ENCODE data around the gene NCKAP5.

Gene NCKAP5

DNA sequence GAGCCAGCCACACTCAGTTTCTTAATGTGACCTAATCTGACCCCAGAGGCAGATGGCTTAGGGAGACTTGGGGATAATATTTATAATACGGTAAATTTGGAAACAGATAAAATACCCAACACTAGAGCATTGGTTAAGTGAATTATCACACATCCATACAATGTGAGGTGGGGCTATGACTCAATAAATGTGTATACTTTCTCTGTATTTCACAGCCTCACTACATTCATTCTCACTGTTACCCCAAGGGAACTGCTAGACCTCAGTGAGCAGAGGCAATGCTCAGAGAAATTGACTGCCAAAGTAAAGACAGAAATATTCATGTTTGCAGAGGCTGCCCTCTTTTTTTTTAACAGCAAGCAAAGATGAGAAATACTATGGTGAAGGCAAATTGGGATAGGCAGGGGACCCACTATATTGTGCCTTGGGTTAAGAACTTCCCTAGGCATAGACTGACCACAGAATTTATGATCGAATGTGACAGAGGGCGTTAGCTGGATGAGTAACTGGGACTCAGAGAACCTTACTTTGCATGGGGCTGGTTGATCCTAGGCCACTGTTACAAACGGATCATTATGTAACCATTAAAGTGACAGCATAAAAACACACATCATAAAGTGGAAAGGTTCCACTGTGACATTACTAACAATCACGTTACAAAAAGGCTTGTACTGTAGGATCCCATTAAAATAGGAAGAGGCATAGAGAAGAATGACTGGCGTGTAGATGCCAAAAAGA, 652.3 kb downstream of the NCKAP5 start:
- H3K4me3 ChIP-seq (ENCODE audit: low read depth in 1 of 2, low read length in 2 of 2): no peak overlapping the region
- TF ChIP-seq EZH2 (IDR thresholded peaks at IDR 0.05; ENCODE audit: borderline replicate concordance, low read depth, low read length, severe bottlenecking): no peak
- TF ChIP-seq, protein P1, sequence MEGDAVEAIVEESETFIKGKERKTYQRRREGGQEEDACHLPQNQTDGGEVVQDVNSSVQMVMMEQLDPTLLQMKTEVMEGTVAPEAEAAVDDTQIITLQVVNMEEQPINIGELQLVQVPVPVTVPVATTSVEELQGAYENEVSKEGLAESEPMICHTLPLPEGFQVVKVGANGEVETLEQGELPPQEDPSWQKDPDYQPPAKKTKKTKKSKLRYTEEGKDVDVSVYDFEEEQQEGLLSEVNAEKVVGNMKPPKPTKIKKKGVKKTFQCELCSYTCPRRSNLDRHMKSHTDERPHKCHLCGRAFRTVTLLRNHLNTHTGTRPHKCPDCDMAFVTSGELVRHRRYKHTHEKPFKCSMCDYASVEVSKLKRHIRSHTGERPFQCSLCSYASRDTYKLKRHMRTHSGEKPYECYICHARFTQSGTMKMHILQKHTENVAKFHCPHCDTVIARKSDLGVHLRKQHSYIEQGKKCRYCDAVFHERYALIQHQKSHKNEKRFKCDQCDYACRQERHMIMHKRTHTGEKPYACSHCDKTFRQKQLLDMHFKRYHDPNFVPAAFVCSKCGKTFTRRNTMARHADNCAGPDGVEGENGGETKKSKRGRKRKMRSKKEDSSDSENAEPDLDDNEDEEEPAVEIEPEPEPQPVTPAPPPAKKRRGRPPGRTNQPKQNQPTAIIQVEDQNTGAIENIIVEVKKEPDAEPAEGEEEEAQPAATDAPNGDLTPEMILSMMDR (IDR thresholded peaks at IDR 0.05; ENCODE audit: borderline replicate concordance, extremely low read depth, low read length, poor library complexity, severe bottlenecking): no peak
- H2AFZ ChIP-seq (ENCODE audit: low read depth, low read length): no peak overlapping the region
- H3K4me1 ChIP-seq (ENCODE audit: insufficient read depth, low read length): no peaks in the 10 kb centered on the region
- no peak overlapping the region for H3K4me2 ChIP-seq (ENCODE audit: insufficient read depth, low read length)
- H3K27me3 ChIP-seq (ENCODE audit: insufficient read depth, low read length, poor library complexity): no peaks in the 10 kb centered on the region
- ATAC-seq (ENCODE audit: insufficient read depth, low read depth): no peak
- H4K20me1 ChIP-seq (ENCODE audit: insufficient read depth, low read length): no peaks in the 10 kb centered on the region
- no peaks in the 10 kb centered on the region for H3K79me2 ChIP-seq (ENCODE audit: insufficient read depth, low read length)
- H3K9me3 ChIP-seq (ENCODE audit: insufficient read depth, low read length, severe bottlenecking): no peaks in the 10 kb centered on the region
- no peak for DNase-seq
- H3K36me3 ChIP-seq (ENCODE audit: insufficient read depth, low read length): no peaks in the 10 kb centered on the region
- no peak overlapping the region for H3K9ac ChIP-seq (ENCODE audit: low read depth, low read length)
- H3K27ac ChIP-seq (ENCODE audit: low read length): no peak overlapping the region

DNA sequence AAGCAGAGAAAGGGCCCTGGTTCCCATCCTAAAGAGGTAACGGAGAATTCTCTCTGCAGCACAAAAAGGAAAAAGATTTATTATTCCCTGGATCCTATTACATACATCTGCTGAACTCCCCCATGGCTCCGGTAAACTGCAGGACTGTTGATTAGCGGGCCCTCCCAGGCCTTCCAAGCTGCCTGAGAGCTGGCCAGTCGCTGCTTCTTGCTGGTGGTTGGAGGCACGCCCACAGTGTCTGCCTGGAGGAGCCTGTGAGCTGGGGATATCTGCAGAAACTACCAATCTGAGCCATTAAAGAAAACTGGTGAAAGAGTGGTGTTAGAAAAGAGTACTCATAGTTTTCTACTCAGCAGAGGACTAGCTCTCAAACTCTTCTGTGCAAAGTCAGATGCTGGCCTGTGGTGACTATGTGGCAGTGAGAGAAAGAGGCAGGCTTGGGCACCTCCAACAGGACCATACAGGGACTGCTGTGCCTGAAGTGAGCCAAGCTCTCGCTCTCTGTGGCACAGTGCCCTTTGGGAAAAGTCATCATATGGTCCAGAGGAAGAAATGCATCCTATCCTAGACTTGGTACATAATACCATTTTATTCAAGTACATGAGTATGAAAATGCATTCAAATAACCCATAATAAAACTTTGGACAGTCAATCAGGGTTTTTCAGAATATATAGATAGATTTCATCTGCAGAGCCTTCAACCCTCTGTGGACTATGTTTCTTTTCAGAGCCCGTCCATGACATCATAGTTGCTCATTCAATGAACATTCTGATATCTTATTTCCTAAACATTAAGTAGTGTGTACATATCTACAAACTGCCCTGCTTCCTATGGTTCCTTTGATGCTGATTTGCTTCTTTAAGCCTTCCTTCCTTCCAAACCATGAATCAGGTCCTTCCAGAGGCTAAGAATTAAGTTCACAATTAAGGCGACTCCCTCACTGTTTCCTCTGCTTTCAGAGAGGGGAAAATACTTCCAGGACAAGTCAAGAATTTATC, 656.2 kb downstream of the NCKAP5 start:
- Histone ChIP-seq H2AFZ (ENCODE audit: low read depth, low read length) (no peak overlapping the region), H3K9me3 (ENCODE audit: insufficient read depth, low read length, severe bottlenecking) (no peaks in the 10 kb centered on the region), H3K4me1 (ENCODE audit: insufficient read depth, low read length) (no peaks in the 10 kb centered on the region), H3K36me3 (ENCODE audit: insufficient read depth, low read length) (no peaks in the 10 kb centered on the region), H3K27ac (ENCODE audit: low read length) (no peak overlapping the region), H3K9ac (ENCODE audit: low read depth, low read length) (no peak overlapping the region), H3K79me2 (ENCODE audit: insufficient read depth, low read length) (no peaks in the 10 kb centered on the region), H4K20me1 (ENCODE audit: insufficient read depth, low read length) (no peaks in the 10 kb centered on the region), H3K4me2 (ENCODE audit: insufficient read depth, low read length) (no peak overlapping the region), H3K27me3 (ENCODE audit: insufficient read depth, low read length, poor library complexity) (no peaks in the 10 kb centered on the region), H3K4me3 (ENCODE audit: low read depth in 1 of 2, low read length in 2 of 2) (no peak overlapping the region)
- ATAC-seq (ENCODE audit: insufficient read depth, low read depth) (no peak), DNase-seq (no peak)
- TF ChIP-seq, protein P1 (IDR thresholded peaks at IDR 0.05; ENCODE audit: borderline replicate concordance, extremely low read depth, low read length, poor library complexity, severe bottlenecking): no peak
- TF ChIP-seq EZH2 (IDR thresholded peaks at IDR 0.05; ENCODE audit: borderline replicate concordance, low read depth, low read length, severe bottlenecking): no peak

DNA sequence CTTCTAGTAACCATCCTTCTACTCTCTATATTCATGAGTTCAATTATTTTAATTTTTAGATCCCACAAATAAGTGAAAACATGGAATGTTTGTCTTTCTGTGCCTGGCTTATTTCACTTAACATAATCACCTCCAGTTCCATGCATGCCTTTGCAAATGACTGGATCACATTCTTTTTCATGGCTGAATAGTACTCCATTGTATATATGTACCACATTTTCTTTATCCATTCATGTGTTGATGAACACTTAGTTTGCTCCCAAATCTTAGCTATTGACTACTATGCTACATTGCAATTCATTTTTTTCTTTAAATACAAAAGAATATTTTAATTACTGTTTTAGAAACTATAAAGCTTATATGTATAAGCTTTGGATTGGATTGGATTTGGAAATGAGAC, 657.8 kb downstream of the NCKAP5 start:
- no peak for TF ChIP-seq EZH2 (IDR thresholded peaks at IDR 0.05; ENCODE audit: borderline replicate concordance, low read depth, low read length, severe bottlenecking)
- TF ChIP-seq, protein P1 (IDR thresholded peaks at IDR 0.05; ENCODE audit: borderline replicate concordance, extremely low read depth, low read length, poor library complexity, severe bottlenecking): no peak
- no peak overlapping the region for H3K4me2 ChIP-seq (ENCODE audit: insufficient read depth, low read length)
- no peaks in the 10 kb centered on the region for H3K36me3 ChIP-seq (ENCODE audit: insufficient read depth, low read length)
- DNase-seq (no peak), ATAC-seq (ENCODE audit: insufficient read depth, low read depth) (no peak)
- H2AFZ ChIP-seq (ENCODE audit: low read depth, low read length): no peak overlapping the region
- no peak overlapping the region for H3K27ac ChIP-seq (ENCODE audit: low read length)
- no peaks in the 10 kb centered on the region for H3K4me1 ChIP-seq (ENCODE audit: insufficient read depth, low read length)
- no peaks in the 10 kb centered on the region for H3K27me3 ChIP-seq (ENCODE audit: insufficient read depth, low read length, poor library complexity)
- no peak overlapping the region for H3K4me3 ChIP-seq (ENCODE audit: low read depth in 1 of 2, low read length in 2 of 2)
- no peaks in the 10 kb centered on the region for H4K20me1 ChIP-seq (ENCODE audit: insufficient read depth, low read length)
- no peaks in the 10 kb centered on the region for H3K79me2 ChIP-seq (ENCODE audit: insufficient read depth, low read length)
- no peak overlapping the region for H3K9ac ChIP-seq (ENCODE audit: low read depth, low read length)
- no peaks in the 10 kb centered on the region for H3K9me3 ChIP-seq (ENCODE audit: insufficient read depth, low read length, severe bottlenecking)

Data from DND-41 (cell line).